Mucosa of descending colon (tissue), 3 donors: ENCODE data around the gene POPDC2. TPM values are rescaled to one million over a fixed set of nuclear protein-coding genes. Genes with fewer than 3 reads are reported as not detected.

ENCODE experiments used
- ATAC-seq: fragments of 200-7000 bp; cut with Tn5 transposase; one replicate; pipeline ENCODE4 v1.9.1; 2020; ENCODE audit warnings: mild to moderate bottlenecking, moderate library complexity
- DNase-seq, 3 donors: peaks; one replicate each; pipeline ENCODE4 v3.0.0-alpha.2; 2020
- H3K36me3 ChIP-seq: fragments of 200-600 bp; one replicate; pipeline ENCODE4 v1.8.0; 2021; ENCODE audit warnings: low read depth, mild to moderate bottlenecking
- H3K4me1 ChIP-seq: fragments of 200-600 bp; one replicate; pipeline ENCODE4 v1.8.0; 2021; ENCODE audit warnings: low read depth, mild to moderate bottlenecking
- H3K4me3 ChIP-seq: fragments of 200-600 bp; one replicate; pipeline ENCODE4 v1.8.0; 2021; ENCODE audit warnings: mild to moderate bottlenecking
- H3K9me3 ChIP-seq: fragments of 200-600 bp; one replicate; pipeline ENCODE4 v1.8.0; 2021; ENCODE audit warnings: mild to moderate bottlenecking
- intact Hi-C, 2 donors: fragments of 100-400 bp; cut with DNase I in 1 of 2; cut with micrococcal nuclease in 1 of 2; formaldehyde crosslinking; loops; one replicate each; pipeline versions ENCODE4 v1.11.0 to v1.11.1; 2022; cut with DNase I, micrococcal nuclease
- total RNA-seq, 3 donors: library from RNA; stranded (reverse); fragmentation: NEBNext Ultra II Directional in 2 of 3; extraction: Animal tissue kit (Norgen Biotek cat#: 25700) in 2 of 3; gene quantifications; one replicate each; pipeline versions ENCODE4 v1.2.1 to v1.2.4, GENCODE V29; 2021 to 2023
- TF ChIP-seq, protein P1 (sequence below): fragments of 200-600 bp; IDR thresholded peaks from one replicate; pipeline ENCODE4 v1.8.0; 2022; ENCODE audit warnings: antibody characterized with exemption, mild to moderate bottlenecking
- donor health status: DM: no; HTN: no; CAD: no; lungs with moderate emphysema.
- donor health status: DM: no; HTN: no; CAD: no.
- donor health status: DM: no; HTN: yes; CAD: no.

Gene POPDC2
- total RNA-seq, 3 donors from 2014 or later: 4.2 to 89.0 (median 7.1) TPM

DNA sequence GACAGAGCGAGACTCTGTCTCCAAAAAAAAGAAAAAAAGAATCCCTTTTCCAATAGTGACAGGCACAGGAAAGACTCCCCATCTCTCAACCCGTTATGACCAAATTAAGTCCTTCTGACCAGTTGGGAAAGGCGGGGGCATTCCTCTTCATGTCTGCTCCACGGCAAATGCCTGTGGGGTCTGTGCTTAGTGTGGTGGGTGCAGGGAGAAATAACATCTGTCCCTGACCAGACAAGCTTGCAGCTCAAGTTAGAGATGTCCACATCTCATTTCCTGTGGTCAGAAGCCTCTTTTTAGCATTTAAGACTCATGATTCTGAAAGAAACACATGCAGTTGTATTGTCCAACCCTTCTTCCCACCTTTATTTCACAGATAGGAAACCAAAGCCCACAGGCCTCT is 46.5 kb downstream of the POPDC2 start:
- Histone ChIP-seq H3K4me3 (no peak overlapping the region), H3K4me1 (no peaks in the 10 kb centered on the region), H3K9me3 (no peaks in the 10 kb centered on the region), H3K36me3 (no peaks in the 10 kb centered on the region)
- ATAC-seq (no peak), DNase-seq (no peak)
- intact Hi-C loops: no loop called here
- TF ChIP-seq, protein P1, sequence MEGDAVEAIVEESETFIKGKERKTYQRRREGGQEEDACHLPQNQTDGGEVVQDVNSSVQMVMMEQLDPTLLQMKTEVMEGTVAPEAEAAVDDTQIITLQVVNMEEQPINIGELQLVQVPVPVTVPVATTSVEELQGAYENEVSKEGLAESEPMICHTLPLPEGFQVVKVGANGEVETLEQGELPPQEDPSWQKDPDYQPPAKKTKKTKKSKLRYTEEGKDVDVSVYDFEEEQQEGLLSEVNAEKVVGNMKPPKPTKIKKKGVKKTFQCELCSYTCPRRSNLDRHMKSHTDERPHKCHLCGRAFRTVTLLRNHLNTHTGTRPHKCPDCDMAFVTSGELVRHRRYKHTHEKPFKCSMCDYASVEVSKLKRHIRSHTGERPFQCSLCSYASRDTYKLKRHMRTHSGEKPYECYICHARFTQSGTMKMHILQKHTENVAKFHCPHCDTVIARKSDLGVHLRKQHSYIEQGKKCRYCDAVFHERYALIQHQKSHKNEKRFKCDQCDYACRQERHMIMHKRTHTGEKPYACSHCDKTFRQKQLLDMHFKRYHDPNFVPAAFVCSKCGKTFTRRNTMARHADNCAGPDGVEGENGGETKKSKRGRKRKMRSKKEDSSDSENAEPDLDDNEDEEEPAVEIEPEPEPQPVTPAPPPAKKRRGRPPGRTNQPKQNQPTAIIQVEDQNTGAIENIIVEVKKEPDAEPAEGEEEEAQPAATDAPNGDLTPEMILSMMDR: no peak

DNA sequence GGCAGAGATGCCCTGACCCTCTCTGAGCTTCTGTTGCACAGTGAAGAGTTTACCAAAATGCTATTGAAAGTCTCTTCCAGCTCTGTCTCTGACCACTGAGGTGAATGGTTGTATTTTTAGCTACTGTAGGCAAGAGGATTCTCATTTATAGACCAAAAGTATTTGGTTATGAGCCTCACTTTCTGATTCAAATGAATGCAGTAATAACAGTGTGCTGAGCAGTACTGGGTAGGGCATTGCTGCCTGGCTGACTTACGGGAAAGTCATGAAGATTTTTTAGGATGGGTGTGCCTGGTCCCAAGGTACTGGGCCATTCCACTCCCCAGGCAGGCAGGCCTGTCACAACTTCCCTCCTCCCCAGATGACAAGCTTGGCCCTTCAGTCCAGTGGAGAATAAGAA is 47.2 kb downstream of the POPDC2 start:
- H3K4me1 ChIP-seq: no peaks in the 10 kb centered on the region
- TF ChIP-seq, protein P1: no peak
- H3K9me3 ChIP-seq: no peaks in the 10 kb centered on the region
- intact Hi-C loops: no loop called here
- ATAC-seq (no peak), DNase-seq (no peak)
- H3K36me3 ChIP-seq: no peaks in the 10 kb centered on the region
- no peak overlapping the region for H3K4me3 ChIP-seq

DNA sequence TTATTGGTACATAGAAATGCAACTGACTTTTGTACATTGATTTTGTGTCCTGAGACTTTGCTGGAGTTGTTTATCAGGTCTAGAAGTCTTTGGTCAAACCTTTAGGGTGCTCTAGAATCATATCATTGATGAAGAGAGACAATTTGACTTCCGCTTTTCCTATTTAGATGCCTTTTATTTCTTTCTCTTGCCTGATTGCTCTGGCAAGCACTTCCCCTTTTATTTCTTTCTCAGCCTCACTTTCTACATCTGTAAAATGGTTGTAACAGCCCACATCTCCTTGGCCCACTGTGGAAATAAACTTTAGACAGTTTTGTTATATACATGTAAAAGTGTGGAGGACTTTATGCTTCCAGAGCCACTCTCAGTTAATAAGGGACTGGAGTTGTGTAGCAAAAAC is 48.7 kb downstream of the POPDC2 start:
- ATAC-seq (no peak), DNase-seq (no peak)
- intact Hi-C loops: no loop called here
- Histone ChIP-seq H3K9me3 (no peaks in the 10 kb centered on the region), H3K4me3 (no peak overlapping the region), H3K36me3 (no peaks in the 10 kb centered on the region), H3K4me1 (no peaks in the 10 kb centered on the region)
- TF ChIP-seq, protein P1: no peak

DNA sequence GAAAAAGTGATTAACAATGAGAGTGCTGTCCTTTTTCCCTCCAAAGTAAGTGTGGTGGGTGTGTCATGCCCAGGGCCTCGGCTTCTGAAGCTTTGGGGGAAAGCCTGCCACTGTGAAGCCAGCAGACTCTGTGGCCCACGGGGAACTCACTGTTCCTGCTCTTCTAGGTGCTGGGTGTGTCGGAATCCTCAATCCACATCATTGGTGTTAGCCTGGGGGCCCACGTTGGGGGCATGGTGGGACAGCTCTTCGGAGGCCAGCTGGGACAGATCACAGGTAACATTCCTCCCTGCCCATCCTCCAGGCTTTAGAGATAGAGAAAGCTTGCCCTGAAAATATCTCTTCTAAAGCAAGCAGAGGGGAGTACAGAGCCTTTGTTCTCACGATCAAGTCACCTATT is 51.1 kb downstream of the POPDC2 start:
- Histone ChIP-seq H3K9me3 (no peaks in the 10 kb centered on the region), H3K4me1 (no peaks in the 10 kb centered on the region), H3K36me3 (no peaks in the 10 kb centered on the region), H3K4me3 (no peak overlapping the region)
- no peak for ATAC-seq
- DNase-seq: no peak
- TF ChIP-seq, protein P1: no peak
- intact Hi-C loops: no loop called here

DNA sequence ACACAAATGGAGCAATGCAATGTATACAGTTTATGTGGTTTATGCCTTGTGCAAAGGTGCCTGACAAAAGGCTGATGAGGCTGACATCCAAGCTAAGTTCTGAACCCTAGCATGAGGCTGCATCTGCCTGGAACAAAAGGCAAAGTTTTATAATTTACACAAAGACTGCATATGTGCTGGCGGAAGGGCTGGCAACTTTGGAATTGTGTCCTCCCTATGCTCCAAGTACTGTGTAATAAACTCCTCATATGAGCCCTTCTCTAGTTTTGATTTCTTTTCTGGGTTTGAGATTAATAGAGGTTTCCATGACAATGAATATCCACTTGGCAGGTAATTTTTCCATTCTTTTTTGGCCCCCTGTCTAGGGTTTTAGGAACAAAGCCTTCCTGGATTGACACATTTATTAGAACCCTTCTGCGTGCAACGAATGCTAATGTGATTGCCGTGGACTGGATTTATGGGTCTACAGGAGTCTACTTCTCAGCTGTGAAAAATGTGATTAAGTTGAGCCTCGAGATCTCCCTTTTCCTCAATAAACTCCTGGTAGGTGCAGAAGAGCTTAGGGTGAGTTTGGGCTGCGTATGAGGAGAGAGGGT is 51.9 kb downstream of the POPDC2 start:
- no peak overlapping the region for H3K4me3 ChIP-seq
- TF ChIP-seq, protein P1: no peak
- intact Hi-C loops: no loop called here
- no peak for DNase-seq
- no peaks in the 10 kb centered on the region for H3K4me1 ChIP-seq
- ATAC-seq: no peak
- no peaks in the 10 kb centered on the region for H3K36me3 ChIP-seq
- no peaks in the 10 kb centered on the region for H3K9me3 ChIP-seq

DNA sequence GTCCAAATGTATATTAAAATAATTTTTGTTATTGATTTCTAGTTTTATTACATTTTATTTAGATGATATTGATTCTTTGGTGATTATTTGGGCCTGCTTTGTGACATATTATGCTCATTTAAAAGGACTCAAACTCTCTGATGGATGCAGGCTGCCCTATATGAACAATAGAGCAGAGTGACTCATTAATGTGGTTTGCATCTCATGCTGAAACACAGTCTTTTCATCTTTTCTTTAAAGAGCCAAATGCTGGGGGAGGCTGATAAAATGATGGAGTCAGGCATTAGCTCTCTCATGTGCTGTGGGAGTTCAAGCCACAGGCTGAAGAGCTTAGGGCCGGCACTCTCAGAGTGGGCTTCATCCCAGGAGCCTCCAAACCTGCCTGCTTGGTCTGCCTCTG is 55.5 kb downstream of the POPDC2 start:
- H3K36me3 ChIP-seq: no peaks in the 10 kb centered on the region
- no peak overlapping the region for H3K4me3 ChIP-seq
- intact Hi-C loops: no loop called here
- TF ChIP-seq, protein P1: no peak
- H3K4me1 ChIP-seq: no peaks in the 10 kb centered on the region
- no peaks in the 10 kb centered on the region for H3K9me3 ChIP-seq
- no peak for DNase-seq
- ATAC-seq: no peak
